HepG2 (cell line): Measurements from ENCODE around the gene MLH1. TPM values are rescaled to one million over a fixed set of nuclear protein-coding genes. Genes with fewer than 3 reads are reported as not detected.

Source experiments
- KMT2A ChIP-seq: sonication (generic); formaldehyde crosslinking; IDR thresholded peaks from 2 replicates; pipeline ENCODE4 v1.4.0; 2020; ENCODE audit warnings: missing genetic modification reagents
- MATR3 ChIP-seq: sonication (generic); formaldehyde crosslinking; IDR thresholded peaks from 2 replicates; pipeline ENCODE4 v1.4.0; 2020; ENCODE audit warnings: missing genetic modification reagents
- MED13 ChIP-seq: sonication (generic); formaldehyde crosslinking; IDR thresholded peaks from 2 replicates; pipeline ENCODE4 v1.5.0; 2020; ENCODE audit warnings: missing genetic modification reagents
- MEIS1 ChIP-seq: sonication (generic); formaldehyde crosslinking; IDR thresholded peaks from 2 replicates; pipeline ENCODE4 v1.9.0; 2021; ENCODE audit warnings: mild to moderate bottlenecking, missing genetic modification reagents, moderate library complexity, borderline replicate concordance
- NR2C2 ChIP-seq: sonication (generic); formaldehyde crosslinking; IDR thresholded peaks from 2 replicates; pipeline ENCODE4 v1.4.0; 2020; ENCODE audit warnings: missing genetic modification reagents, mild to moderate bottlenecking, moderate library complexity, borderline replicate concordance
- PHF21A ChIP-seq: sonication (generic); formaldehyde crosslinking; IDR thresholded peaks from 2 replicates; pipeline ENCODE4 v1.5.0; 2020; ENCODE audit warnings: mild to moderate bottlenecking, missing genetic modification reagents
- TP53 ChIP-seq: sonication (generic); formaldehyde crosslinking; conservative IDR thresholded peaks from 2 replicates; pipeline ENCODE4 v1.4.0; 2020; ENCODE audit warnings: missing genetic modification reagents
- TSC22D2 ChIP-seq: sonication (generic); formaldehyde crosslinking; IDR thresholded peaks from 2 replicates; pipeline ENCODE4 v1.5.1; 2020; ENCODE audit warnings: missing genetic modification reagents, mild to moderate bottlenecking, borderline replicate concordance
- YEATS4 ChIP-seq: sonication (generic); formaldehyde crosslinking; IDR thresholded peaks from 2 replicates; pipeline ENCODE4 v1.4.0; 2020; ENCODE audit warnings: missing genetic modification reagents, borderline replicate concordance
- ZNF292 ChIP-seq: sonication (generic); formaldehyde crosslinking; IDR thresholded peaks from 2 replicates; pipeline ENCODE4 v1.8.1; 2022; ENCODE audit warnings: mild to moderate bottlenecking, low read depth, missing genetic modification reagents, borderline replicate concordance
- ZNF614 ChIP-seq: IDR thresholded peaks from 2 replicates; pipeline ENCODE4 v1.6.1; 2018; ENCODE audit warnings: missing biosample characterization, missing genetic modification reagents, inconsistent platforms, borderline replicate concordance
- polyA plus RNA-seq, 8 experiments: library from polyadenylated mRNA; depleted of rRNA in 3 of 8; stranded (reverse) in 7 of 8; unstranded in 1 of 8; fragments of >200 nt; fragmentation: Illumina TruSeq in 4 of 8; extraction: Trizol in 4 of 8; gene quantifications; 2 replicates each; pipeline versions ENCODE4 v1.2.1 to v1.2.3, GENCODE V29; 2011 to 2016; ENCODE audit warnings: low read depth in 4 of 8, missing spikeins in 1 of 8, mixed read lengths in 1 of 8; ENCODE audit not compliant: insufficient read depth in 1 of 8
- total RNA-seq, 5 experiments: library from RNA; depleted of rRNA; stranded (reverse); fragments of >200 nt; fragmentation: Illumina TruSeq; extraction: Trizol; gene quantifications; 2 replicates each; pipeline ENCODE4 v1.2.3, GENCODE V29; 2016; ENCODE audit warnings: low read depth in 1 of 5
- TF ChIP-seq, protein P1 (sequence below): sonication (generic); formaldehyde crosslinking; IDR thresholded peaks from 2 replicates; pipeline ENCODE4 v1.4.0; 2020; ENCODE audit warnings: missing genetic modification reagents, borderline replicate concordance
- TF ChIP-seq, protein P2 (sequence below): sonication (generic); formaldehyde crosslinking; IDR thresholded peaks from 2 replicates; pipeline ENCODE4 v1.4.0; 2020; ENCODE audit warnings: mild to moderate bottlenecking, missing genetic modification reagents, borderline replicate concordance
- TF ChIP-seq, protein P3 (sequence below): sonication (generic); formaldehyde crosslinking; IDR thresholded peaks from 2 replicates; pipeline ENCODE4 v1.5.0; 2020; ENCODE audit warnings: mild to moderate bottlenecking, missing genetic modification reagents
- TF ChIP-seq, protein P4 (sequence below): sonication (generic); formaldehyde crosslinking; IDR thresholded peaks from 2 replicates; pipeline ENCODE4 v1.4.0; 2020; ENCODE audit warnings: missing genetic modification reagents, borderline replicate concordance

The MLH1 gene
- total and polyA plus RNA-seq, 2 of the 13 experiments (the other 11 are each of a cell fraction or from before 2014, with no cell fraction given) = 29.5 to 70.8 TPM

DNA sequence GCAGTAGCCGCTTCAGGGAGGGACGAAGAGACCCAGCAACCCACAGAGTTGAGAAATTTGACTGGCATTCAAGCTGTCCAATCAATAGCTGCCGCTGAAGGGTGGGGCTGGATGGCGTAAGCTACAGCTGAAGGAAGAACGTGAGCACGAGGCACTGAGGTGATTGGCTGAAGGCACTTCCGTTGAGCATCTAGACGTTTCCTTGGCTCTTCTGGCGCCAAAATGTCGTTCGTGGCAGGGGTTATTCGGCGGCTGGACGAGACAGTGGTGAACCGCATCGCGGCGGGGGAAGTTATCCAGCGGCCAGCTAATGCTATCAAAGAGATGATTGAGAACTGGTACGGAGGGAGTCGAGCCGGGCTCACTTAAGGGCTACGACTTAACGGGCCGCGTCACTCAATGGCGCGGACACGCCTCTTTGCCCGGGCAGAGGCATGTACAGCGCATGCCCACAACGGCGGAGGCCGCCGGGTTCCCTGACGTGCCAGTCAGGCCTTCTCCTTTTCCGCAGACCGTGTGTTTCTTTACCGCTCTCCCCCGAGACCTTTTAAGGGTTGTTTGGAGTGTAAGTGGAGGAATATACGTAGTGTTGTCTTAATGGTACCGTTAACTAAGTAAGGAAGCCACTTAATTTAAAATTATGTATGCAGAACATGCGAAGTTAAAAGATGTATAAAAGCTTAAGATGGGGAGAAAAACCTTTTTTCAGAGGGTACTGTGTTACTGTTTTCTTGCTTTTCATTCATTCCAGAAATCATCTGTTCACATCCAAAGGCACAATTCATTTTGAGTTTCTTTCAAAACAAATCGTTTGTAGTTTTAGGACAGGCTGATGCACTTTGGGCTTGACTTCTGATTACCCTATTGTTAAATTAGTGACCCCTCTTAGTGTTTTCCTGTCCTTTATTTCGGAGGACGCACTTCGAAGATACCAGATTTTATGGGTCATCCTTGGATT, at the start of gene MLH1 (continued):
- TF ChIP-seq, protein P1, sequence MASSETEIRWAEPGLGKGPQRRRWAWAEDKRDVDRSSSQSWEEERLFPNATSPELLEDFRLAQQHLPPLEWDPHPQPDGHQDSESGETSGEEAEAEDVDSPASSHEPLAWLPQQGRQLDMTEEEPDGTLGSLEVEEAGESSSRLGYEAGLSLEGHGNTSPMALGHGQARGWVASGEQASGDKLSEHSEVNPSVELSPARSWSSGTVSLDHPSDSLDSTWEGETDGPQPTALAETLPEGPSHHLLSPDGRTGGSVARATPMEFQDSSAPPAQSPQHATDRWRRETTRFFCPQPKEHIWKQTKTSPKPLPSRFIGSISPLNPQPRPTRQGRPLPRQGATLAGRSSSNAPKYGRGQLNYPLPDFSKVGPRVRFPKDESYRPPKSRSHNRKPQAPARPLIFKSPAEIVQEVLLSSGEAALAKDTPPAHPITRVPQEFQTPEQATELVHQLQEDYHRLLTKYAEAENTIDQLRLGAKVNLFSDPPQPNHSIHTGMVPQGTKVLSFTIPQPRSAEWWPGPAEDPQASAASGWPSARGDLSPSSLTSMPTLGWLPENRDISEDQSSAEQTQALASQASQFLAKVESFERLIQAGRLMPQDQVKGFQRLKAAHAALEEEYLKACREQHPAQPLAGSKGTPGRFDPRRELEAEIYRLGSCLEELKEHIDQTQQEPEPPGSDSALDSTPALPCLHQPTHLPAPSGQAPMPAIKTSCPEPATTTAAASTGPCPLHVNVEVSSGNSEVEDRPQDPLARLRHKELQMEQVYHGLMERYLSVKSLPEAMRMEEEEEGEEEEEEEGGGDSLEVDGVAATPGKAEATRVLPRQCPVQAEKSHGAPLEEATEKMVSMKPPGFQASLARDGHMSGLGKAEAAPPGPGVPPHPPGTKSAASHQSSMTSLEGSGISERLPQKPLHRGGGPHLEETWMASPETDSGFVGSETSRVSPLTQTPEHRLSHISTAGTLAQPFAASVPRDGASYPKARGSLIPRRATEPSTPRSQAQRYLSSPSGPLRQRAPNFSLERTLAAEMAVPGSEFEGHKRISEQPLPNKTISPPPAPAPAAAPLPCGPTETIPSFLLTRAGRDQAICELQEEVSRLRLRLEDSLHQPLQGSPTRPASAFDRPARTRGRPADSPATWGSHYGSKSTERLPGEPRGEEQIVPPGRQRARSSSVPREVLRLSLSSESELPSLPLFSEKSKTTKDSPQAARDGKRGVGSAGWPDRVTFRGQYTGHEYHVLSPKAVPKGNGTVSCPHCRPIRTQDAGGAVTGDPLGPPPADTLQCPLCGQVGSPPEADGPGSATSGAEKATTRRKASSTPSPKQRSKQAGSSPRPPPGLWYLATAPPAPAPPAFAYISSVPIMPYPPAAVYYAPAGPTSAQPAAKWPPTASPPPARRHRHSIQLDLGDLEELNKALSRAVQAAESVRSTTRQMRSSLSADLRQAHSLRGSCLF (CRISPR knock-in tag) = no peak
- TF ChIP-seq MED13 (CRISPR knock-in tag) (no peak), NR2C2 (CRISPR knock-in tag) (no peak; the same call in 1 of the 2 replicates), TP53 (CRISPR knock-in tag) (peak; percentile 46; the same call in 1 of the 2 replicates), ZNF292 (CRISPR knock-in tag) (no peak), YEATS4 (CRISPR knock-in tag) (peak; percentile 95), PHF21A (CRISPR knock-in tag) (peak; percentile 27; the same call in 1 of the 2 replicates), ZNF614 (no peak), MATR3 (CRISPR knock-in tag) (no peak), TSC22D2 (CRISPR knock-in tag) (no peak), KMT2A (peak; percentile 85), MEIS1 (CRISPR knock-in tag) (0 out of 2 replicates have a peak, but pooled peaks have one; percentile 78)
- TF ChIP-seq, protein P2, sequence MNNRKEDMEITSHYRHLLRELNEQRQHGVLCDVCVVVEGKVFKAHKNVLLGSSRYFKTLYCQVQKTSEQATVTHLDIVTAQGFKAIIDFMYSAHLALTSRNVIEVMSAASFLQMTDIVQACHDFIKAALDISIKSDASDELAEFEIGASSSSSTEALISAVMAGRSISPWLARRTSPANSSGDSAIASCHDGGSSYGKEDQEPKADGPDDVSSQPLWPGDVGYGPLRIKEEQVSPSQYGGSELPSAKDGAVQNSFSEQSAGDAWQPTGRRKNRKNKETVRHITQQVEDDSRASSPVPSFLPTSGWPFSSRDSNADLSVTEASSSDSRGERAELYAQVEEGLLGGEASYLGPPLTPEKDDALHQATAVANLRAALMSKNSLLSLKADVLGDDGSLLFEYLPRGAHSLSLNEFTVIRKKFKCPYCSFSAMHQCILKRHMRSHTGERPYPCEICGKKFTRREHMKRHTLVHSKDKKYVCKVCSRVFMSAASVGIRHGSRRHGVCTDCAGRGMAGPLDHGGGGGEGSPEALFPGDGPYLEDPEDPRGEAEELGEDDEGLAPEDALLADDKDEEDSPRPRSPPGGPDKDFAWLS = no peak
- TF ChIP-seq, protein P3, sequence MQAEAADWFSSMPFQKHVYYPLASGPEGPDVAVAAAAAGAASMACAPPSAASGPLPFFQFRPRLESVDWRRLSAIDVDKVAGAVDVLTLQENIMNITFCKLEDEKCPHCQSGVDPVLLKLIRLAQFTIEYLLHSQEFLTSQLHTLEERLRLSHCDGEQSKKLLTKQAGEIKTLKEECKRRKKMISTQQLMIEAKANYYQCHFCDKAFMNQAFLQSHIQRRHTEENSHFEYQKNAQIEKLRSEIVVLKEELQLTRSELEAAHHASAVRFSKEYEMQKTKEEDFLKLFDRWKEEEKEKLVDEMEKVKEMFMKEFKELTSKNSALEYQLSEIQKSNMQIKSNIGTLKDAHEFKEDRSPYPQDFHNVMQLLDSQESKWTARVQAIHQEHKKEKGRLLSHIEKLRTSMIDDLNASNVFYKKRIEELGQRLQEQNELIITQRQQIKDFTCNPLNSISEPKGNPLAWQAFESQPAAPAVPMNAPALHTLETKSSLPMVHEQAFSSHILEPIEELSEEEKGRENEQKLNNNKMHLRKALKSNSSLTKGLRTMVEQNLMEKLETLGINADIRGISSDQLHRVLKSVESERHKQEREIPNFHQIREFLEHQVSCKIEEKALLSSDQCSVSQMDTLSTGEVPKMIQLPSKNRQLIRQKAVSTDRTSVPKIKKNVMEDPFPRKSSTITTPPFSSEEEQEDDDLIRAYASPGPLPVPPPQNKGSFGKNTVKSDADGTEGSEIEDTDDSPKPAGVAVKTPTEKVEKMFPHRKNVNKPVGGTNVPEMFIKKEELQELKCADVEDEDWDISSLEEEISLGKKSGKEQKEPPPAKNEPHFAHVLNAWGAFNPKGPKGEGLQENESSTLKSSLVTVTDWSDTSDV (CRISPR knock-in tag) = no peak; the same call in 1 of the 2 replicates
- TF ChIP-seq, protein P4, sequence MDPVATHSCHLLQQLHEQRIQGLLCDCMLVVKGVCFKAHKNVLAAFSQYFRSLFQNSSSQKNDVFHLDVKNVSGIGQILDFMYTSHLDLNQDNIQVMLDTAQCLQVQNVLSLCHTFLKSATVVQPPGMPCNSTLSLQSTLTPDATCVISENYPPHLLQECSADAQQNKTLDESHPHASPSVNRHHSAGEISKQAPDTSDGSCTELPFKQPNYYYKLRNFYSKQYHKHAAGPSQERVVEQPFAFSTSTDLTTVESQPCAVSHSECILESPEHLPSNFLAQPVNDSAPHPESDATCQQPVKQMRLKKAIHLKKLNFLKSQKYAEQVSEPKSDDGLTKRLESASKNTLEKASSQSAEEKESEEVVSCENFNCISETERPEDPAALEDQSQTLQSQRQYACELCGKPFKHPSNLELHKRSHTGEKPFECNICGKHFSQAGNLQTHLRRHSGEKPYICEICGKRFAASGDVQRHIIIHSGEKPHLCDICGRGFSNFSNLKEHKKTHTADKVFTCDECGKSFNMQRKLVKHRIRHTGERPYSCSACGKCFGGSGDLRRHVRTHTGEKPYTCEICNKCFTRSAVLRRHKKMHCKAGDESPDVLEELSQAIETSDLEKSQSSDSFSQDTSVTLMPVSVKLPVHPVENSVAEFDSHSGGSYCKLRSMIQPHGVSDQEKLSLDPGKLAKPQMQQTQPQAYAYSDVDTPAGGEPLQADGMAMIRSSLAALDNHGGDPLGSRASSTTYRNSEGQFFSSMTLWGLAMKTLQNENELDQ (CRISPR knock-in tag) = no peak
